Effector memory CD4-positive, alpha-beta T cell (primary cell): ENCODE results near the gene ZNF276.
"Not testable (repeated sequence)": the region's sequence is repeated elsewhere in the genome, so short reads cannot be mapped to it uniquely, and the experiment has no call there.

Source experiments
- DNase-seq, 3 donors: peaks; one replicate each; pipeline ENCODE4 v3.0.0-alpha.2; 2020
- H3K27ac ChIP-seq: 2 replicates; pipeline ENCODE4 v1.7.0; 2013; ENCODE audit warnings: mild to moderate bottlenecking, low read length, moderate library complexity; ENCODE audit not compliant: insufficient read depth, poor library complexity, severe bottlenecking
- H3K27me3 ChIP-seq: replicated peaks from 2 replicates; pipeline ENCODE4 v1.7.0; 2013; ENCODE audit warnings: mild to moderate bottlenecking, low read length; ENCODE audit not compliant: insufficient read depth, control insufficient read depth, poor library complexity, severe bottlenecking
- H3K36me3 ChIP-seq: 2 replicates; pipeline ENCODE4 v1.7.0; 2013; ENCODE audit warnings: mild to moderate bottlenecking, low read length, moderate library complexity; ENCODE audit not compliant: control insufficient read depth, insufficient read depth
- H3K4me1 ChIP-seq: 2 replicates; pipeline ENCODE4 v1.7.0; 2013; ENCODE audit warnings: low read length, mild to moderate bottlenecking; ENCODE audit not compliant: control insufficient read depth, insufficient read depth, poor library complexity, severe bottlenecking
- H3K4me3 ChIP-seq: 2 replicates; pipeline ENCODE4 v1.7.0; 2013; ENCODE audit warnings: low read length, low read depth, mild to moderate bottlenecking; ENCODE audit not compliant: insufficient read depth, poor library complexity, severe bottlenecking
- H3K9me3 ChIP-seq: 2 replicates; pipeline ENCODE4 v1.7.0; 2013; ENCODE audit warnings: mild to moderate bottlenecking, low read length, moderate library complexity; ENCODE audit not compliant: control insufficient read depth
- total RNA-seq, 3 donors: gene quantifications; one replicate each; lab custom pipeline; 2026; lab: John Stamatoyannopoulos, UW

The ZNF276 gene
- total RNA-seq, result 193 to 240 (median 211) reads per million in 3 donors

GRCh38 chr16:89720813-89721545 lies at the start of gene ZNF276, which contains the start of gene VPS9D1:
TSS of gene ZNF276 (plus strand) at chr16:89721537. CDS start at chr16:89721641, 104 bp downstream.
TSS of gene VPS9D1 (minus strand) at chr16:89720898. CDS start at chr16:89720861, 37 bp downstream.
- H3K4me3 ChIP-seq, result peak within 1 kb of the TSS; percentile 78
- peak; percentile 72 to 78 (median 75) for DNase-seq
- peaks cover 16% of the 10 kb centered on the region for H3K36me3 ChIP-seq
- H3K9me3 ChIP-seq, result no peaks in the 10 kb centered on the region
- H3K27me3 ChIP-seq, result no peaks in the 10 kb centered on the region
- peak within 1 kb of the TSS; percentile 96 for H3K27ac ChIP-seq
- peaks cover 39% of the 10 kb centered on the region for H3K4me1 ChIP-seq

- not testable (repeated sequence) for H3K4me3 ChIP-seq, H3K27me3 ChIP-seq, H3K27ac ChIP-seq, DNase-seq, H3K36me3 ChIP-seq, H3K4me1 ChIP-seq, H3K9me3 ChIP-seq
Observed at GRCh38 chr16:89671565-89671964, 49.8 kb upstream of the ZNF276 start.

- Histone ChIP-seq H3K4me3 (no peak overlapping the region), H3K36me3 (no peaks in the 10 kb centered on the region), H3K27ac (no peak overlapping the region), H3K4me1 (no peaks in the 10 kb centered on the region), H3K27me3 (no peaks in the 10 kb centered on the region), H3K9me3 (no peaks in the 10 kb centered on the region)
- DNase-seq, result no peak
Observed at GRCh38 chr16:89672177-89672941, 49.0 kb upstream of the ZNF276 start.

- Histone ChIP-seq H3K27ac (no peak overlapping the region), H3K36me3 (no peaks in the 10 kb centered on the region), H3K27me3 (no peaks in the 10 kb centered on the region), H3K9me3 (no peaks in the 10 kb centered on the region), H3K4me3 (no peak overlapping the region), H3K4me1 (no peaks in the 10 kb centered on the region)
- no peak for DNase-seq
Observed at GRCh38 chr16:89678258-89678657, 43.1 kb upstream of the ZNF276 start.

GRCh38 chr16:89685916-89686315 lies 35.4 kb upstream of the ZNF276 start:
- Histone ChIP-seq H3K9me3 (no peaks in the 10 kb centered on the region), H3K4me3 (peak overlapping the region; percentile 95), H3K27ac (no peak overlapping the region)

GRCh38 chr16:89686520-89687091 lies 34.7 kb upstream of the ZNF276 start, which contains the start of gene CDK10:
TSS of gene CDK10 (plus strand) at chr16:89686689. CDS start at chr16:89686711, 22 bp downstream.
- Histone ChIP-seq H3K4me3 (peak within 1 kb of the TSS; percentile 95), H3K36me3 (peaks cover 11% of the 10 kb centered on the region)

More at GRCh38 chr16:89685916-89686315, 35.4 kb upstream of the ZNF276 start:
- peaks cover 7% of the 10 kb centered on the region for H3K4me1 ChIP-seq
- DNase-seq, result no peak
- no peaks in the 10 kb centered on the region for H3K27me3 ChIP-seq
- H3K36me3 ChIP-seq, result peaks cover 5% of the 10 kb centered on the region

GRCh38 chr16:89687092-89687940 lies 34.0 kb upstream of the ZNF276 start:
- Histone ChIP-seq H3K9me3 (no peaks in the 10 kb centered on the region), H3K4me3 (peak overlapping the region; percentile 95), H3K27me3 (no peaks in the 10 kb centered on the region), H3K36me3 (peaks cover 18% of the 10 kb centered on the region), H3K4me1 (peaks cover 7% of the 10 kb centered on the region), H3K27ac (peak overlapping the region; percentile 93)
- peak in 1 of 3 donors; percentile 16 for DNase-seq

More at GRCh38 chr16:89686520-89687091, 34.7 kb upstream of the ZNF276 start, which contains the start of gene CDK10:
- Histone ChIP-seq H3K27ac (peak within 1 kb of the TSS; percentile 93), H3K4me1 (peaks cover 7% of the 10 kb centered on the region), H3K27me3 (no peaks in the 10 kb centered on the region), H3K9me3 (no peaks in the 10 kb centered on the region)
- peak; percentile 79 to 87 (median 84) for DNase-seq

- Histone ChIP-seq H3K36me3 (peaks cover 23% of the 10 kb centered on the region), H3K4me3 (no peak overlapping the region), H3K4me1 (peaks cover 7% of the 10 kb centered on the region), H3K27ac (no peak overlapping the region), H3K9me3 (no peaks in the 10 kb centered on the region), H3K27me3 (no peaks in the 10 kb centered on the region)
- no peak for DNase-seq
Observed at GRCh38 chr16:89688395-89688794, 32.9 kb upstream of the ZNF276 start.

GRCh38 chr16:89689142-89689541 lies 32.2 kb upstream of the ZNF276 start:
- no peak overlapping the region for H3K27ac ChIP-seq
- H3K4me3 ChIP-seq, result no peak overlapping the region
- no peaks in the 10 kb centered on the region for H3K9me3 ChIP-seq
- no peaks in the 10 kb centered on the region for H3K27me3 ChIP-seq
- peaks cover 7% of the 10 kb centered on the region for H3K4me1 ChIP-seq
- peaks cover 30% of the 10 kb centered on the region for H3K36me3 ChIP-seq
- no peak for DNase-seq
